Regular cardiac myocyte (primary cell): ENCODE measurements around the gene G0S2. TPM values are rescaled to one million over a fixed set of nuclear protein-coding genes. Genes with fewer than 3 reads are reported as not detected.

Experiments
- total RNA-seq: library from RNA; depleted of rRNA; stranded (reverse); fragments of >200 nt; gene quantifications from 2 replicates; pipeline ENCODE4 v1.2.3, GENCODE V29; 2014

G0S2 gene, protein sequence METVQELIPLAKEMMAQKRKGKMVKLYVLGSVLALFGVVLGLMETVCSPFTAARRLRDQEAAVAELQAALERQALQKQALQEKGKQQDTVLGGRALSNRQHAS
- 10.4 and 34.1 TPM in 2 replicates for total RNA-seq

GRCh38 chr1:209674957-209675564, at the start of gene G0S2:
Gene G0S2, plus strand, starts transcription at chr1:209675412. Its CDS starts 273 bp downstream, at chr1:209675685.

GRCh38 chr1:209652121-209652735, 23.0 kb upstream of the G0S2 start, which contains the start of gene LAMB3:
Gene LAMB3, minus strand, starts transcription at chr1:209652425. Its CDS starts 1,481 bp downstream, at chr1:209650944.

DNA sequence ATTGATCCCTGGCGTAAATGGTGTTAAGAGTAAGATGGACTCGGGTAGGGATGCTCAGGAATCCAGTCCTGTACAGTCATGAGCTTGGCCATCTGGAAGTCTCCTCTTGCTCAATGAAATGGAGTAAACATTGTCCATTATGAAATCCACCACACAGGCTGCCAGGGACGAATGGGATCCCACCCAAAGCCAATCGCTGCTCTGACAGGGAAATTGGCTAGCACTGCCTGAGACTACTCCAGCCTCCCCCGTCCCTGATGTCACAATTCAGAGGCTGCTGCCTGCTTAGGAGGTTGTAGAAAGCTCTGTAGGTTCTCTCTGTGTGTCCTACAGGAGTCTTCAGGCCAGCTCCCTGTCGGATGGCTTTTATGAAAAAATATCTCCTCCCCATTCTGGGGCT, 29.4 kb downstream of the G0S2 start, which contains the start of gene HSD11B1:
TSS of gene HSD11B1 (plus strand) at position 263 of the 400 bp plus-strand sequence. CDS start at position 360, 97 bp downstream.

Other genes with a start within 250 kb of the G0S2 start
- gene CAMK1G, start 91.7 kb upstream of the G0S2 start, total RNA-seq, result 0.77 and 0.85 TPM in 2 replicates
- gene LAMB3, start 23.0 kb upstream of the G0S2 start, total RNA-seq, result 3.5 and 11.3 TPM in 2 replicates
- gene HSD11B1, start 29.4 kb downstream of the G0S2 start, total RNA-seq, result 0.77 and 6.8 TPM in 2 replicates
- gene TRAF3IP3, start 80.6 kb downstream of the G0S2 start, total RNA-seq, result not detected in 2 replicates
- gene C1orf74, start 109.1 kb downstream of the G0S2 start, total RNA-seq, result 3.7 and 4.2 TPM in 2 replicates
- 0.19 and 0.85 TPM in 2 replicates for gene IRF6, start 130.7 kb downstream of the G0S2 start, total RNA-seq
- gene UTP25, start 152.6 kb downstream of the G0S2 start, total RNA-seq, result 10.9 and 13.2 TPM in 2 replicates